Ovary (tissue), 3 donors: ENCODE measurements around the gene ZBED4.

Experiments used
- EP300 ChIP-seq: sonication (generic); formaldehyde crosslinking; IDR thresholded peaks from one replicate; pipeline ENCODE4 v1.6.1; 2017; ENCODE audit warnings: antibody characterized with exemption
- TF ChIP-seq, protein P1 (sequence below), 3 donors: fragments of 450-650 bp in 2 of 3; fragments of 200-600 bp in 1 of 3; IDR thresholded peaks; one replicate each; pipeline versions ENCODE4 v1.5.1 to v1.8.0; 2016 to 2022; ENCODE audit warnings: antibody characterized with exemption in 3 of 3, mild to moderate bottlenecking in 1 of 3
- donor health status: DM: no; HTN: no; CAD: no.

DNA sequence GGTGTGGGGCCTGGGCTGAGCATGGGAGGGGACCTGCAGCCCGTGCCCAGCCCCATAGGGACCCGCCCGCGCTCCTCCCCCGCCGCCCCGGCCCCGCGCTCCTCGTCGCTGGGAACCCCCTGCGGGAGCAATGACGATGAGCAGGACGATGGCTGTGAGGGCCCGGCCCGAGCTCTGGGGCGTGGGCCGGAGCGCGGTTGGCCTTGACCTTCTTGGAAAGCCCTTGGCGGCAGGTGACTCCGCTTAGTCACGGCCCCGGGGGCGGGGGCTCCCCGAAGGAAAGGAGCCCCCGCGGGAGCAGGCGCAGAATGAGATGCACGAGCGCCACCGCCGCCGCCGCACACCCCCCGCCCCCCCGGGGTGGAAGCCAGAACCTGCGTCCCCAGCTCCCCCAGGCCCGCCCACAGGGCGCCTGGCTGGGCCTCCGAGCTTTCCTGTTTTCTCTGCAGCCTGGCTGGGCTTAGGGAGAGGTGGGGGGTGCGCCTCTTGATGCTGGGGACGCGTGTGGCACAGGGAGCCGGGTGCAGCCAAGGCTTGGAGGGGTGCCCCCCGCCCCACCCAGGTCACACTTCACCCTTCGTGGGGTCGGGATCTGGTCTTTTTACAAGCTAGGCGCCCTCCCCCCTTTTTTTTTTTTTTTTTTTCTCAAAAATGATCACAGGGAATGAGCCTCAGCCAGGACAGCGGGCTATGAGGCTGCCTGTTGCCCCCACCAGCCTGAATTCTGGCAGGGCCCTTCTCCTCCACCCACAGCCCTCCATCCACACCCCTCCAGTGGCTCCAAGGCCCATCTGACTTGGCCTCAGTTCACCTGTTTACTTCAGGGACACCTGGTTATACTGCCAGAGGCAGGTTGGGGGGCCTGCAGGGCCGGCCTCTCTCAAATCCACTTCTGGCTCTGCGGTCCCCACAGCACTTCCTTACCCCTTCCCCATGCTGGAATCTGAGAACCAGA, 82.7 kb downstream of the ZBED4 start:
- TF ChIP-seq, protein P1, sequence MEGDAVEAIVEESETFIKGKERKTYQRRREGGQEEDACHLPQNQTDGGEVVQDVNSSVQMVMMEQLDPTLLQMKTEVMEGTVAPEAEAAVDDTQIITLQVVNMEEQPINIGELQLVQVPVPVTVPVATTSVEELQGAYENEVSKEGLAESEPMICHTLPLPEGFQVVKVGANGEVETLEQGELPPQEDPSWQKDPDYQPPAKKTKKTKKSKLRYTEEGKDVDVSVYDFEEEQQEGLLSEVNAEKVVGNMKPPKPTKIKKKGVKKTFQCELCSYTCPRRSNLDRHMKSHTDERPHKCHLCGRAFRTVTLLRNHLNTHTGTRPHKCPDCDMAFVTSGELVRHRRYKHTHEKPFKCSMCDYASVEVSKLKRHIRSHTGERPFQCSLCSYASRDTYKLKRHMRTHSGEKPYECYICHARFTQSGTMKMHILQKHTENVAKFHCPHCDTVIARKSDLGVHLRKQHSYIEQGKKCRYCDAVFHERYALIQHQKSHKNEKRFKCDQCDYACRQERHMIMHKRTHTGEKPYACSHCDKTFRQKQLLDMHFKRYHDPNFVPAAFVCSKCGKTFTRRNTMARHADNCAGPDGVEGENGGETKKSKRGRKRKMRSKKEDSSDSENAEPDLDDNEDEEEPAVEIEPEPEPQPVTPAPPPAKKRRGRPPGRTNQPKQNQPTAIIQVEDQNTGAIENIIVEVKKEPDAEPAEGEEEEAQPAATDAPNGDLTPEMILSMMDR (IDR thresholded peaks at IDR 0.05) = no peak
- peak; percentile 71 for TF ChIP-seq EP300
